Esophagus mucosa (tissue), 1 donor: ENCODE results near the gene CCDC88A. TPM values are rescaled to one million over a fixed set of nuclear protein-coding genes. Genes with fewer than 3 reads are reported as not detected.

Experiments
- total RNA-seq: library from RNA; stranded (reverse); gene quantifications from one replicate; pipeline ENCODE4 v1.2.4, GENCODE V29; 2023
- donor health status: DM: yes; HTN: yes; CAD: no.

The CCDC88A gene
- total RNA-seq, 1 donor from 2014 or later, result 13.2 TPM

Other genes starting within 250 kb of the CCDC88A start
- gene CLHC1, start 187.6 kb downstream of the CCDC88A start, total RNA-seq, result 5.3 TPM
- 846 TPM for gene RPS27A, start 187.2 kb downstream of the CCDC88A start, total RNA-seq
- 24.5 TPM for gene MTIF2, start 150.6 kb downstream of the CCDC88A start, total RNA-seq
- 15.9 TPM for gene CFAP36, start 99.9 kb upstream of the CCDC88A start, total RNA-seq
- gene PPP4R3B, start 197.8 kb upstream of the CCDC88A start, total RNA-seq, result 42.8 TPM